ENCODE results near the gene SUCO.

- TF ChIP-seq CTCF (IDR thresholded peaks at IDR 0.05) (no peak), EP300 (IDR thresholded peaks at IDR 0.05; ENCODE audit: borderline replicate concordance in 1 of 2, low read depth in 1 of 2, low read length in 1 of 2) (no peak), MXI1 (IDR thresholded peaks at IDR 0.05; ENCODE audit: low read depth, low read length) (no peak), GABPA (IDR thresholded peaks at IDR 0.05; ENCODE audit: low read depth) (no peak), EZH2phosphoT487 (IDR thresholded peaks at IDR 0.05; ENCODE audit: borderline replicate concordance, low read depth) (no peak)
- TF ChIP-seq, protein P1, sequence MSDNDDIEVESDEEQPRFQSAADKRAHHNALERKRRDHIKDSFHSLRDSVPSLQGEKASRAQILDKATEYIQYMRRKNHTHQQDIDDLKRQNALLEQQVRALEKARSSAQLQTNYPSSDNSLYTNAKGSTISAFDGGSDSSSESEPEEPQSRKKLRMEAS (IDR thresholded peaks at IDR 0.05; ENCODE audit: low read depth) = no peak
- TF ChIP-seq, protein P2, sequence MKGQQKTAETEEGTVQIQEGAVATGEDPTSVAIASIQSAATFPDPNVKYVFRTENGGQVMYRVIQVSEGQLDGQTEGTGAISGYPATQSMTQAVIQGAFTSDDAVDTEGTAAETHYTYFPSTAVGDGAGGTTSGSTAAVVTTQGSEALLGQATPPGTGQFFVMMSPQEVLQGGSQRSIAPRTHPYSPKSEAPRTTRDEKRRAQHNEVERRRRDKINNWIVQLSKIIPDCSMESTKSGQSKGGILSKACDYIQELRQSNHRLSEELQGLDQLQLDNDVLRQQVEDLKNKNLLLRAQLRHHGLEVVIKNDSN (IDR thresholded peaks at IDR 0.05; ENCODE audit: borderline replicate concordance, low read depth) = no peak
Measured at GRCh38 chr1:172536256-172536655, 3.3 kb downstream of the SUCO start.

All from SK-N-SH (cell line).